ENCODE measurements around the gene CHMP2B. TPM values are rescaled to one million over a fixed set of nuclear protein-coding genes. Genes with fewer than 3 reads are reported as not detected.
A peak's percentile ranks its signal among the peaks of the same experiment; 100 is the strongest.

The CHMP2B gene
- polyA plus RNA-seq, 4 donors: 32.9 to 73.0 (median 64.1) TPM

DNA sequence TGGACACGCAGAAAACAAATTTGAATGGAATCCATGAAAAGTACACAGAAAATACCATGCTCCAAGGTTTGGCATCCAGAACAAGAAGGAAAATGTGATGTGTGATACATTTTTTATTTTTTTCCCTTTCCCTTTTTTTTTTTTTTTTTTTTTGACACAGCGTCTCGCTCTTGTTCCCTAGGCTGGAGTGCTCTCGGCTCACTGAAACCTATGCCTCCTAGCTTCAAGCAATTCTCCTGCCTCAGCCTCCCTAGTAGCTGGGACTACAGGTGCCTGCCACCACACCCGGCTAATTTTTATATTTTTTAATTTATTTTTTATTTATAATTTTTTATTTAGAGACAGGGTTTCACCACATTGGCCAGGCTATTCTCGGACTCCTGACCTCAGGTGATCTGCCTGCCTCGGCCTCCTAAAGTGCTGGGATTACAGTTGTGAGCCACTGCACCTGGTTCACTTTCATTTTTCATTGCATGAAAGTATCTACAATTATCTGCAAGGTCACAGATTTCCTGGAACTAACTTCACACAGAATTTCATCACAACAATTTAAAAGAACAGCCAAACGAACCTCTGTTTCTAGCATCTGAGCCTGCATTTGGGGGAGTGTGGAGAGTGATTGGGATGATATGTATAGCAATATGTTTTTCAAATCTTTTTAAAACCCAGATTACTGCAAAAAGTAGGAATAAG, 41.0 kb downstream of the CHMP2B start:
- 59 to 75% (median 65%) methylated on average over 8 of the region's 8 CpGs for WGBS, 3 donors
- Histone ChIP-seq H3K27me3 (ENCODE audit: control insufficient read depth in 3 of 3, insufficient read depth in 3 of 3, low read length in 3 of 3) (no peaks in the 10 kb centered on the region), H3K27ac (ENCODE audit: low read depth in 1 of 3, low read length in 2 of 3) (no peak overlapping the region), H3K4me3 (ENCODE audit: low read depth in 1 of 3, low read length in 3 of 3) (no peak overlapping the region), H3K36me3 (ENCODE audit: control insufficient read depth in 3 of 3, insufficient read depth in 2 of 3, low read depth in 1 of 3, low read length in 3 of 3) (no peaks in the 10 kb centered on the region), H3K9me3 (ENCODE audit: control insufficient read depth in 2 of 2, insufficient read depth in 1 of 2, low read depth in 1 of 2, low read length in 1 of 2) (no peaks in the 10 kb centered on the region), H3K4me1 (ENCODE audit: control insufficient read depth in 3 of 3, insufficient read depth in 2 of 3, low read depth in 1 of 3, low read length in 2 of 3) (no peaks in the 10 kb centered on the region)
- DNase-seq: no peak
- FAIRE-seq: no peak

DNA sequence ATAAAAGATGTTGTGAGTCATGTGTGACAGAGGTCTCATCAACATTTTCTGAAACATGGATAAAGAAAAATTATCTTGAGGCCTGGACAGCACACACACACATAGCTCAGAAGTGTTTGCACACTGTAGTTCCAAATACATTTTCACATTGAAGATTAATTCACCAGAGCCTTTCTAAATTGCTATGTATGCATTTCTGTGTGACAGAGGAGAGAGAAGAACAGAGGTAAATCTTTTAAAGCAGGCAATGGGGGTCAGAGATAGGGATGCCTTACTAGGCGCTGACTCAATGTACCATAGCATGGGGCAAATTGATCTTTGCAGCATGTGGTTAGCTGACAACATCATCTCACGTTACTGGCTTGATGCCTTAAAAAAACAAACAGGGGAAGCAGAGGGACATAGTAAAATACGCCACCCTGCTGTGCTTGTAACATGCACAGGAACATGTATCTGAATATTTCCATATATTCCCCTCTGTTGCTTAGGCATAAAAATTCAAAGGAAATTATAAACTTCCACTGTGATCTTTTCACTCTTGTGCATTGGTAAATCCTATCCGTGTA, 41.6 kb downstream of the CHMP2B start:
- Histone ChIP-seq H3K4me3 (ENCODE audit: low read depth in 1 of 3, low read length in 3 of 3) (no peak overlapping the region), H3K9me3 (ENCODE audit: control insufficient read depth in 2 of 2, insufficient read depth in 1 of 2, low read depth in 1 of 2, low read length in 1 of 2) (no peaks in the 10 kb centered on the region), H3K36me3 (ENCODE audit: control insufficient read depth in 3 of 3, insufficient read depth in 2 of 3, low read depth in 1 of 3, low read length in 3 of 3) (no peaks in the 10 kb centered on the region), H3K27me3 (ENCODE audit: control insufficient read depth in 3 of 3, insufficient read depth in 3 of 3, low read length in 3 of 3) (no peaks in the 10 kb centered on the region), H3K27ac (ENCODE audit: low read depth in 1 of 3, low read length in 2 of 3) (no peak overlapping the region), H3K4me1 (ENCODE audit: control insufficient read depth in 3 of 3, insufficient read depth in 2 of 3, low read depth in 1 of 3, low read length in 2 of 3) (no peaks in the 10 kb centered on the region)
- no peak for DNase-seq
- FAIRE-seq: no peak
- WGBS, 3 donors: 72 to 98% (median 79%) methylated on average over 4 of the region's 4 CpGs

DNA sequence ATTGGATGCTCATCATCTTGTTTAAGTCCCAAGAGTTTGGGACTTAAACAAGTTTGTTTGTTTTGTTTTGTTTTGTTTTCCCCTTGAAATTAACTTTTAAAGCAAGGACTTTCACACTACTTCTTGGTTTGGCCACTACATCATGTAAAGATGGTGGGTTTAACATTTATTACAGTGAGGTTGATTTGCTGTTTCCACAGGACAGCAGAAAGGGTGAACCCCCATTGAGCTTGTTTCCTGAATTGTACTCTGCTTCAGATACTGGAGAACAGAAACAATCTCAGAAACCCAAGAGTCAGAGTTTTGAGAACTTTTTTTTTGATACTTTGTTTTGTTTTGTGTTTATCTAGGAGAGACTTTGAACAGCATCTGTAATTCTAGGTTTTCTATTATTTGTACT, 42.6 kb downstream of the CHMP2B start:
- H3K9me3 ChIP-seq (ENCODE audit: control insufficient read depth in 2 of 2, insufficient read depth in 1 of 2, low read depth in 1 of 2, low read length in 1 of 2): no peaks in the 10 kb centered on the region
- FAIRE-seq (no peak), DNase-seq (no peak)
- H3K27me3 ChIP-seq (ENCODE audit: control insufficient read depth in 3 of 3, insufficient read depth in 3 of 3, low read length in 3 of 3): no peaks in the 10 kb centered on the region
- H3K4me1 ChIP-seq (ENCODE audit: control insufficient read depth in 3 of 3, insufficient read depth in 2 of 3, low read depth in 1 of 3, low read length in 2 of 3): no peaks in the 10 kb centered on the region
- no peaks in the 10 kb centered on the region for H3K36me3 ChIP-seq (ENCODE audit: control insufficient read depth in 3 of 3, insufficient read depth in 2 of 3, low read depth in 1 of 3, low read length in 3 of 3)
- H3K4me3 ChIP-seq (ENCODE audit: low read depth in 1 of 3, low read length in 3 of 3): no peak overlapping the region
- no peak overlapping the region for H3K27ac ChIP-seq (ENCODE audit: low read depth in 1 of 3, low read length in 2 of 3)

DNA sequence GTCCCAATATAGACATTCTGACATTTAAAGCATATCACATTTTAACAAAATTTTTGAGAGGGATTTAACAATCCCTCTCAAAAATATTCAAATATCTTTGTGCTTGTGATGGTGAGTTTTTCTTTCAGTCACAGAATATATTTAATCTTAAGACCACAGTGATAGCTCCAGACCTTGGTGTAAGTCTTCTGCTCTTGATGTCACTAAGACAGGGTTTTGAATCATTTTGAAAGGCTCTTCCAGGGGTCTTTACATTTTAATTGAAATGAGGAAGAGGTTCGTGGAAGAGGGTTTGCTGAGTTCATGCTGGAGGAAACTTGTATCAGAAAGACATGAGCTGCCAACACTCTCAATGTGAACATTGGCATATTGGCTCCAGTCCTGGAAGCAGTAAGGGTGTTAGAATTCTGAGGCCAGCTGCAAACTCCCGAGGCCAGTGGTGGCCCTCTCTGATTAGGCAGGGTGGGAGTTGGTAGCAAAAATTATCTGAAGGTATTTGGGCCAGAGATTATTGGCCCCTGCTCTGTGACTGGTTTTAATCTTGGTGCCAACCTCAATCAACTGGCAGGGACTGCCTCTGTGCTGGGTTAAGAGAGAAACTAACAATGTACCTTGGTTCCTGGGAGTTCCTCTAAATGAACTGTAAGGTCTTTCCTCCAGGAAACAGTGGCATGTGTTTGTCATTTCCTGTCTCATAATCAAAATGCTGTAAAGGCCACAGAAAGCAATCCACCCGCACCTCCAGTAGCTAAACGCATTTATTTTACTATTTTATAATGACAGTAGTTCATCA, 44.0 kb downstream of the CHMP2B start:
- no peaks in the 10 kb centered on the region for H3K4me1 ChIP-seq (ENCODE audit: control insufficient read depth in 3 of 3, insufficient read depth in 2 of 3, low read depth in 1 of 3, low read length in 2 of 3)
- no peak overlapping the region for H3K27ac ChIP-seq (ENCODE audit: low read depth in 1 of 3, low read length in 2 of 3)
- DNase-seq: peak in 1 of 2 donors; percentile 5
- no peaks in the 10 kb centered on the region for H3K9me3 ChIP-seq (ENCODE audit: control insufficient read depth in 2 of 2, insufficient read depth in 1 of 2, low read depth in 1 of 2, low read length in 1 of 2)
- no peak for FAIRE-seq
- no peak overlapping the region for H3K4me3 ChIP-seq (ENCODE audit: low read depth in 1 of 3, low read length in 3 of 3)
- 43 to 47% (median 45%) methylated on average over 4 of the region's 4 CpGs for WGBS, 3 donors
- no peaks in the 10 kb centered on the region for H3K36me3 ChIP-seq (ENCODE audit: control insufficient read depth in 3 of 3, insufficient read depth in 2 of 3, low read depth in 1 of 3, low read length in 3 of 3)
- H3K27me3 ChIP-seq (ENCODE audit: control insufficient read depth in 3 of 3, insufficient read depth in 3 of 3, low read length in 3 of 3): no peaks in the 10 kb centered on the region

DNA sequence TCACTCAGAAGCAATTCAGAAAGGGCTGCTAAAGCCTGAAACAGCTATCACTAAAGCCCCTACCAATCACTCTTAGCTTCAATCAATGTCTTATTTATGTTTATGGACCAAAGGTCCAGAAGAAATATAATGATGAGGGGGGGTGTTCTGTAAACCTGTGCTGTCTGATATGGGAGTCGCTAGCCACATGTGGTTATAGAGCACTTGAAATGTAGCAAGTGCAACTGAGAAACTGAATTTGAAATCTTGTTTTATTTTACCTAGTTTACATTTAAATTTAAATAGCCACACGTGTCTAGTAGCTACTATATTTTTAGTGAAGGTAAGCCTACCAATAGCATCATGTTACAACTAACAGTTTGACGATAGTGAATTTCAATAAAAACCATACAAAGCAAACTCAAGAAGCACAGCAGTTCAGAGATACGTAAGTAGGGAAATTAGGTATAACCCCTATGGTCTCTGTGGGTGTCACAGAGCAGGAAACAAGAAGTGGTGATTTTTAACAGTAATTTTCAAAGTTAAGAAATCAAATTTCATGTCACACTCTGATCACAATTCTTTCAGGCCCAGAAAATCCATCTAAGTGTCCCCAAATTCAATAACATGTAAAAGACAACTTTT, 45.7 kb downstream of the CHMP2B start:
- H3K9me3 ChIP-seq (ENCODE audit: control insufficient read depth in 2 of 2, insufficient read depth in 1 of 2, low read depth in 1 of 2, low read length in 1 of 2): no peaks in the 10 kb centered on the region
- WGBS, 3 donors: 79 to 86% (median 79%) methylated on average over 4 of the region's 4 CpGs
- no peaks in the 10 kb centered on the region for H3K27me3 ChIP-seq (ENCODE audit: control insufficient read depth in 3 of 3, insufficient read depth in 3 of 3, low read length in 3 of 3)
- FAIRE-seq (no peak), DNase-seq (no peak)
- H3K27ac ChIP-seq (ENCODE audit: low read depth in 1 of 3, low read length in 2 of 3): no peak overlapping the region
- H3K4me3 ChIP-seq (ENCODE audit: low read depth in 1 of 3, low read length in 3 of 3): no peak overlapping the region
- H3K36me3 ChIP-seq (ENCODE audit: control insufficient read depth in 3 of 3, insufficient read depth in 2 of 3, low read depth in 1 of 3, low read length in 3 of 3): no peaks in the 10 kb centered on the region
- H3K4me1 ChIP-seq (ENCODE audit: control insufficient read depth in 3 of 3, insufficient read depth in 2 of 3, low read depth in 1 of 3, low read length in 2 of 3): no peaks in the 10 kb centered on the region

DNA sequence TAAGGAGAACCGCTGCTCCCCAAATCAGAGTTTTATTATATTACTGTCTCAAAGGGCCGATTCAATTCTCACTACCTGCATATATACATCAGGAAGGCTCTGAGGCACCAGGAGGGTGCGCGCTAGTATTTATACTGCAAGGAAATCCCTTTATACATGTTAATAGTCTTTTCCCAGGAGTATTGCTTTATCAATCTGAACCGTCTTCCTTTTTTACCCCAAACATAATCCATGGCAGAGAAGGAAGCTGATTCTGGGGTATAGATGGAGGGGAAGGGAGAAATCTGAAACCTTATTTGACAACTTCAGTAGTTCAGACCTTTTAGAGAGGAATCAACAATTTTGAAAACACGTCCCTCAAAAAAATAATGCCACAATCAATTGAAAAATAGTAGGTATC, 49.4 kb downstream of the CHMP2B start, which contains the start of gene POU1F1:
POU1F1 (minus strand) TSS at position 101 of the 400 bp plus-strand sequence. CDS start 122 bp downstream, outside the sequence.
- no peak within 1 kb of the TSS for H3K4me3 ChIP-seq (ENCODE audit: low read depth in 1 of 3, low read length in 3 of 3)
- DNase-seq: no peak
- H3K36me3 ChIP-seq (ENCODE audit: control insufficient read depth in 3 of 3, insufficient read depth in 2 of 3, low read depth in 1 of 3, low read length in 3 of 3): no peaks in the 10 kb centered on the region
- no peak within 1 kb of the TSS for H3K27ac ChIP-seq (ENCODE audit: low read depth in 1 of 3, low read length in 2 of 3)
- 82 to 84% (median 82%) methylated on average over 6 of the region's 6 CpGs for WGBS, 3 donors
- no peak for FAIRE-seq
- H3K27me3 ChIP-seq (ENCODE audit: control insufficient read depth in 3 of 3, insufficient read depth in 3 of 3, low read length in 3 of 3): no peaks in the 10 kb centered on the region
- no peaks in the 10 kb centered on the region for H3K9me3 ChIP-seq (ENCODE audit: control insufficient read depth in 2 of 2, insufficient read depth in 1 of 2, low read depth in 1 of 2, low read length in 1 of 2)
- H3K4me1 ChIP-seq (ENCODE audit: control insufficient read depth in 3 of 3, insufficient read depth in 2 of 3, low read depth in 1 of 3, low read length in 2 of 3): no peaks in the 10 kb centered on the region

DNA sequence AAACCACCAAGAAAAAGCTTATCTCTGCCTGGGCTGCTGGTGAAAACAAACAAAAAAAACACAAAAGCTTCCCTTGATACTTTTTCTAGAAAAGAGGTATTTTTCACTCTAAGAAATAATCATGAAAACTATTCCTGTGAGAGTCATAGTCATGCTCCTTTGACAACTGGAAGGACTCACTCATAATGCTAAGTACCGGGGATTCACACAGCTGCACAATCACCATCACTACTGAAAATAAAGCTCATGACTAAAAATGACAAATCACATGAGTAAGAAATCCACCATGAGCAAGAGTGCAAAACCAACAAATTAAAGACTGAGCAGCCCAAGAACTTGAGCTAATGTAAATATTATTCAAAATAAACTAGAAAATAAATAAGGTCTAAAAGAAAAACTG, 59.9 kb downstream of the CHMP2B start:
- DNase-seq (no peak), FAIRE-seq (peak; percentile 19)
- Histone ChIP-seq H3K36me3 (ENCODE audit: control insufficient read depth in 3 of 3, insufficient read depth in 2 of 3, low read depth in 1 of 3, low read length in 3 of 3) (no peaks in the 10 kb centered on the region), H3K27ac (ENCODE audit: low read depth in 1 of 3, low read length in 2 of 3) (no peak overlapping the region), H3K9me3 (ENCODE audit: control insufficient read depth in 2 of 2, insufficient read depth in 1 of 2, low read depth in 1 of 2, low read length in 1 of 2) (no peaks in the 10 kb centered on the region), H3K4me1 (ENCODE audit: control insufficient read depth in 3 of 3, insufficient read depth in 2 of 3, low read depth in 1 of 3, low read length in 2 of 3) (no peaks in the 10 kb centered on the region), H3K27me3 (ENCODE audit: control insufficient read depth in 3 of 3, insufficient read depth in 3 of 3, low read length in 3 of 3) (no peaks in the 10 kb centered on the region), H3K4me3 (ENCODE audit: low read depth in 1 of 3, low read length in 3 of 3) (no peak overlapping the region)
- WGBS, 3 donors: 61 to 75% (median 74%) methylated on average over 1 of the region's 1 CpG

DNA sequence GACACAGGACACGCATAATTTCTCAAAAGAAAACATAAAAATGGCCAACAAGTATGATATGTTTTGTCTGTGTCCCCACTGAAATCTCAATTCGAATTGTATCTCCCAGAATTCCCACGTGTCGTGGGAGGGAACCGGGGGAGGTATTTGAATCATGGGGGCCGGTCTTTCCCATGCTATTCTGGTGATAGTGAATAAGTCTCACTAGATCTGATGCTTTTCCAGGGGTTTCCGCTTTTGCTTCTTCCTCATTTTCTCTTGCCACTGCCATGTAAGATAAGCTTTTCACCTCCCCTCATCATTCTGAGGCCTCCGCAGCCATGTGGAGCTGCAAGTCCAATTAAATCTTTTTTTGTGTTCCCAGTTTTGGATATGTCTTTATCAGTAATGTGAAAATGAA, 61.3 kb downstream of the CHMP2B start:
- H3K4me3 ChIP-seq (ENCODE audit: low read depth in 1 of 3, low read length in 3 of 3): no peak overlapping the region
- H3K27me3 ChIP-seq (ENCODE audit: control insufficient read depth in 3 of 3, insufficient read depth in 3 of 3, low read length in 3 of 3): no peaks in the 10 kb centered on the region
- H3K36me3 ChIP-seq (ENCODE audit: control insufficient read depth in 3 of 3, insufficient read depth in 2 of 3, low read depth in 1 of 3, low read length in 3 of 3): no peaks in the 10 kb centered on the region
- 83 to 91% (median 86%) methylated on average over 8 of the region's 8 CpGs for WGBS, 3 donors
- H3K9me3 ChIP-seq (ENCODE audit: control insufficient read depth in 2 of 2, insufficient read depth in 1 of 2, low read depth in 1 of 2, low read length in 1 of 2): no peaks in the 10 kb centered on the region
- FAIRE-seq: no peak
- H3K4me1 ChIP-seq (ENCODE audit: control insufficient read depth in 3 of 3, insufficient read depth in 2 of 3, low read depth in 1 of 3, low read length in 2 of 3): no peaks in the 10 kb centered on the region
- DNase-seq: no peak
- H3K27ac ChIP-seq (ENCODE audit: low read depth in 1 of 3, low read length in 2 of 3): no peak overlapping the region

All from small intestine (tissue), 7 donors.